Fibroblast of peridontal ligament (primary cell): ENCODE measurements around the gene CLEC2A.
"Not testable (repeated sequence)": the region's sequence is repeated elsewhere in the genome, so short reads cannot be mapped to it uniquely, and the experiment has no call there.

Experiments
- DNase-seq: peaks from one replicate; pipeline ENCODE4 v3.0.0-alpha.2; 2010; ENCODE audit errors: extremely low read depth

Gene CLEC2A

DNA sequence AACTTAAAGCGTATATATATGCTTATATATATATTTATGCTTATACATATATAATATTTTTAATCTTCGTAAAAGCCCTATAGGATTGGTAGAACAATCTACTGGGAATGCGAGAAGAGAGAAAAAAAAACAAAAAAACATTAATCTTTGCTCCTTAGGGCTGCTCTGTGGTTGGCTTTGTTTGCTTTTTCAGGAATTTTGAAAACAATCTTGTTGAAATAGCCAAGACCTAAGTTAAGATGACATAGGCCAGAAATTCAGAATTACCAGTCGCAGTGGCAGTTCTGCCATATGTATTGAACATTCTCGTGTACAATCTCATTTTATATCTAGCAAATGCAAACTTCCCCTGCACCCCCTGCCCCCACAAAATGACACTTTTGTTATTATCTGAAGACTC is 50.2 kb downstream of the CLEC2A start:
- DNase-seq: no peak

DNA sequence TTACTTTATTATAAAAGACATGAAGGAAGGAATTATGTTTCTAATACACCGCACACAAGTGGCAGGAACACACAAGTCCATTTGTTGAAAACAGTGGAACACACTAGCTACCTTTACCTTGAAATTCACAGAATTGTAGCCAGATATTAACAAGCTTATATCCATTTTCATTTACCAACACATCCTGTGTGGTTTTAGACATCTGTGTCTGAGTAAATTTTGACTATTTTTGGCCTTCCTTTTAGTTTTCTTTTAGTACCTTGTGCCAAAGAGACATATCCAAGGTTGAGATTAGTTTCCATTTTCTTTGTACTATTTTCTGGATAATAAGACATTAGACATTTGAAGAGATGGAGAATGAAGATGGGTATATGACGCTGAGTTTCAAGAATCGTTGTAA is 50.9 kb downstream of the CLEC2A start, which contains the start of gene KLRF2:
Gene KLRF2 (plus strand): TSS at position 244 of the 400 bp plus-strand sequence. CDS start 107 bp downstream, at position 351.
- no peak for DNase-seq

DNA sequence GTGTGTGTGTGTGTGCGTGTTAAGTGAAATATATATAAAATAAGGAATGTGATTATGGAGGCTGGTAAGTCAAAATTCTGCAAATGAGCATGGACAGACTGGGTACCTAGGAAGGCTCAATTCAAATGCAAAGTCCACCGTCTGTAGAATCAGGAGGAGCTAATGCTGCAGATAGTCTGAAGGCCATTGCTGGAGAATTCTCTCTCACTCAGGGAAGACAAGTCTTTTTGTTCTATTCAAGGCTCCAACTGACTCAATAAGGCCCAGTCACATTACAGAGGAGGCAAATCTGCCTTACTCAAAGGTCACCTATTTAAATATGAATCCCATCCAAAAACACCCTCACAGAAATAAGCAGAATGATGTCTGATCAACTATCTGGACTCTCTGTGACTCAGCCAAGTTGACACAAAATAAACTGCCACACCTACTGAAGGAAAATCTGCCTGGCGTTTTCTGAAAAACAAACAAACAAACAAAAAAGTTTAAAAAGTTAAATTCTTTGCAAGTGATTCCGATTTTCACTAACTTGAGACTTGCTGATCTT is 51.6 kb downstream of the CLEC2A start:
- no peak for DNase-seq

DNA sequence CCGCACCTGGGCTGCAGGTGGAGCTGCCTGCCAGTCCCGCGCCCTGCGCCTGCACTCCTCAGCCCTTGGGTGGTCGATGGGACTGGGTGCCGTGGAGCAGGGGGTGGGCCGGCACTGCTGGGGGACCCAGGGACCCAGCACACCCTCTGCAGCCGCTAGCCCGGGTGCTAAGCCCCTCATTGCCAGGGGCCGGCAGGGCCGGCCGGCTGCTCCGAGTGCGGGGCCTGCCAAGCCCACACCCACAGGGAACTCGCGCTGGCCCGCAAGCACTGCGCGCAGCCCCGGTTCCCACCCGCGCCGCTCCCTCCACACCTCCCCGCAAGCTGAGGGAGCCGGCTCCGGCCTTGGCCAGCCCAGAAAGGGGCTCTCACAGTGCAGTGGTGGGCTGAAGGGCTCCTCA is 56.0 kb downstream of the CLEC2A start:
- not testable (repeated sequence) for DNase-seq

DNA sequence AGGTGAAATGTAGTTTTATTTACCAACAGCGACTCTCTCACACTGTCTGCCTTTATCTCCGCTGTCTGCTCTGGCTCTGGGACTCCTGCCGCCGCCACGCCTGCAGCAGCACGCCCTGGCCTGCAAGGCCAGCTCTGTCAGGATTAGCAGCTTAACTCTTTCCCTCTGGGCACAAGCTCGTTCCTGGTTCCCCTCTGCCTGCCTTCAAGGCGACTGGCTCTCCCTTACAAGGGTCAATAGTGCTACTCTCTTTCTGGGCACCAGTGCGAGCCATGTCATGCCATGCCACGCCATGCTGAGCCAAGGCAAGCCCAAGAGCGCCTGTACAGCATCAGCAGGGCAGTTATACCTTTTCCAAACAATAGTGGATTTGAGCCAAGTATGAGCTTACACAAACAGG is 59.4 kb downstream of the CLEC2A start:
- DNase-seq: no peak

DNA sequence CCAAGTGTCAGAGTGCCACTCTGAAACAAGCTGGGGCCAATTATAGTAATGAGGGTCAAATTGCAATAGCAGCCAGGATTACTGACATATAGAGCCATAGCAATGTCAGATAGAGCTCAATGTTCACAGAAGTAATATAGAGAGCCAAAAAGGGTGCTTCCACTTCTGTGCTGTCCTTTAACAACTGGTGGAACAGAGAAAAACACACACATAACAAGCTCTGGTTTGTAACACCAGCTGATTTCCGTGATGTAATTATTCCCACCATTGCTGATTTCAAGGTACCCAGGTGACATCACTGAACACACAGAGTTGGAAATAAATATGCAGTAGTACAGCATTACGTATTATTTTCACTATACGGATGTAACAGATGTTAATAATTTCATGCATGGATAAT is 60.0 kb downstream of the CLEC2A start:
- no peak for DNase-seq

DNA sequence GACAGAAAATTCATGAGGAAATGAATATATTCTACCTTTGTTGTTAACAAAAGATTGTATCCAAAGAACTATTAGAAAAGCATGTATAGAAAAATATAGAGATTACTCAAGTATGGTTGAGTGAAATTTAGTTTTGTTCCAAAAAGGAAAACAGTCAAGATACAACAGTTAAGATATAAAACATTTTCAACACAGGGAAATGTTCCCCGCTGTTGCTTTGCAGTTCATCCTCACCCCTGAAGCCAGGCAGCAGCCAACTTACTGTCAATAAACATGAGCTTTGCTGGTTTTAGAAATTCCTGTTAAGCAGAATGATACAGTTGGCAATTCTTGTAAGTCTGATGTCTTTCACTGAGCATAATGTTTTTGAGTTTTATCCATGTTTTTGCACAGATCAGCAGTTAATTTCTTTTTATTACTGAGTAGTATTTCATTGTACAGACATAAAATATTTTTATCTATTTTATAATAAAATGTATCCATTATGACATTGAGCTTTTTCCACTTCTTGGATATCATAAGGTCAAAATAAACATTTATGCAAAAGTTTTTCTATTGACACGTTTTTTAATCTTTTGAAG is 61.8 kb downstream of the CLEC2A start:
- peak; percentile 18 for DNase-seq

DNA sequence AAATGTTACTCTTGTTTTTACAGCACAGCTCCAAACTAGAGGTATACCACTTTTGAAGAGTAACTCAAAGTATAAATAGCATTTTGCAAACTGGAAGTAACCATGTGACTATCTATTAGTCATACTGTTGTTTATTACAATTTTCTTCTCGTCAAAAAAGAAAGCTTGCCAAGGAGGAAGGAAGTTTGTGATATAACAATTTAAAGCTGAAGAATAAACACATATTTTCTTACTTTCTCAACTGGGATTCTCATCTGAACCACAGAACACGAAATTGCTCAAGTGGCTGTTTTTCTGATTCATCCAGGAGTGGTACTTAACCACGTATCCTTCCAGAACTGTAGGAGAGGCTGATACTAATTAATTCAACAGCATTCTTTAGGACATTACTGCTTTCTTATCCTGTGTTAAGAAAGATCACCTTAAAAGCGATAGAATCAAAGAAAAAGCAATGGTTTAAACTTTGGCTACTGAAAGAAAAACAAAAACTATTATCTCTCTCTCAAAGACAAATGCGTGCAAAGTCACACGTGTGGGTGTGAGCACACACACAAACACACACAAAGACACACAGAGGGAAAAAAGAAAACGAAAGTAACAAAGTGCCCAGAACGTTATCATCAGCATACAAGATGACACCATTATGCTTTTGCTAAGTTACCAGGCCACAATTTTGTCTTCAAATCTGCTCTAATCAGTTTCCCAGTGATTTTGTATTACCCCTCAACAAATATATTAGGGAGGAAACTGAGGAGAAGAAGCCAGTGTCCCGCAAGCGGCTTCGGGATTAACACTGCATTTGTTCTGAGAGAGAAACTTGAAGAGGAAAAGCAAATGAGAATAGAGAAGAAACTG is 62.6 kb downstream of the CLEC2A start, which contains the start of gene CLEC2B:
Gene CLEC2B (minus strand): TSS at position 48 of the 855 bp plus-strand sequence.
- peak; percentile 79 for DNase-seq

DNA sequence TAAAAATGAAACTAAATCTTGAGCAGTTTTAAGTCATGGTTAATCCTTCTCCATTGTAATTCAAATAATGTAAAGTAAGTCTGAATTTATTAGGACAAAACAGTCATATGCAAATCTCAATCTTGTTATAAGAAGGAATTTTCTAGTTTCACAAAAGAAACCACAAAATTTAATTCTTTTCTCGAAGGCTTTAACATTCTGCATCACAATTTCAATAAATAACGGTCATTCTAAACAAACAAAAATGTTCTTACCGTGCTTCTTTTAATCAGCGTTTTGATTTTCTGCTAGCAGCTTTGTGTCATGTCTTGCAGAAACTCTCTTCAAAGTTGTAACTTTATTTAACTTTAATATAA is 63.2 kb downstream of the CLEC2A start:
- DNase-seq: no peak

DNA sequence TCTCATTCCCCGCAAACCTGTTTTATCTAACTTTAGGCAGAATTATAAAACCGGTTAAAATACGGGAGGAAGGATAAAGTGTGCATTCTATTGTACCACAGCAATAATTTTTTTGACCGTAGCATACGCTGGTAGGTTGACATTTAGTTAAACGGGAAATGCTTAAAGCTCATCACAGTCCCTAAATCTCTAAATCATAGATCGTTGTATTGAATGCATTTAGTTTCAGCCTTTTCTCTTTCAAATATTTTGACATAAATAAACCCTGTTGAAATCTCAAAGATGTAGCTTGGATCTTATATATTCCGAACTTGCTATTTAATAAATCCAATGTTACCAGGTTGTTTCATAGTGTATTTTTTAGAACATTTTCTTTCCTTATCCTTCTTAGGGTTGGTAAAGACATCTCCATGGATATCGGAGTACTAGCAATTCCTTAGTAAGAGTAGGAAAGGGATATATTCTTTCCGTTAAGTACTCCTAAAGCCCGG is 63.8 kb downstream of the CLEC2A start:
- peak; percentile 18 for DNase-seq

DNA sequence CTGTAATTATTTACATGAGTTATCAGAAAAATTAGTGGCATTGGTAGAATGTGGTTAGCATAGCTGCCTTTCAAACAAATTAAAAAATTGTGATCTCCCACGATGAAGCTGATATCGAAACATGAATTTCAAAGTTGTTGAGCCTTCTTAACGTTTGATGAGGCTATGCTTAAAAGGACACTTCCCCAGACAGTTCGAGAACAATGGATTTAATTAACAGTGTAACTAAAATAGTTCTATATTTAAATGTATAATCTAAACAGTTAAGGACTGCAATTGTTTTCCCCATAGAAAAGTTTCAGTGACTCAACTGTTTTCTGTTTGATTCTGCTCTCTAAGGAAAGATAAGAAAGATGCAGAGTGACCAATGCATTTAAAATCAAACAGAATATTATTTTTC is 64.6 kb downstream of the CLEC2A start:
- DNase-seq: no peak

DNA sequence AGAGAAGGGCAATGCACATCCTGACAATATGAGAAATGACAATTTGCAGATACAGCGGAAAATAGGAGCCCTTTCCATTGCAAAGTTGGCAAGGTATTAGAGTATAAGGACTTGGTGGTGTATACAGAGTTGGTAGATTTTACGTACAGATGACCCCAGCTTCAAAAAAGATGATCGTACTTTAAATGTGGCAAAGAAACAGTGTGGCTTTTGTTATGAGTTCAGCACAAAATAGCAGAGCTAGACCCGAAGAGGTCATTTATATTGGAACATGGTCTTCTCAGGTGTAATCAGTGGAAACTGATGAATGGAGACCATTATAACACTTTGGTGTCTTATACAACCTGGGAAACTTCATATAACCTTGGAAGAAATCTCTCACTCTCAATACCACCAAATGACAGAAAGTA is 65.3 kb downstream of the CLEC2A start:
- DNase-seq: no peak

DNA sequence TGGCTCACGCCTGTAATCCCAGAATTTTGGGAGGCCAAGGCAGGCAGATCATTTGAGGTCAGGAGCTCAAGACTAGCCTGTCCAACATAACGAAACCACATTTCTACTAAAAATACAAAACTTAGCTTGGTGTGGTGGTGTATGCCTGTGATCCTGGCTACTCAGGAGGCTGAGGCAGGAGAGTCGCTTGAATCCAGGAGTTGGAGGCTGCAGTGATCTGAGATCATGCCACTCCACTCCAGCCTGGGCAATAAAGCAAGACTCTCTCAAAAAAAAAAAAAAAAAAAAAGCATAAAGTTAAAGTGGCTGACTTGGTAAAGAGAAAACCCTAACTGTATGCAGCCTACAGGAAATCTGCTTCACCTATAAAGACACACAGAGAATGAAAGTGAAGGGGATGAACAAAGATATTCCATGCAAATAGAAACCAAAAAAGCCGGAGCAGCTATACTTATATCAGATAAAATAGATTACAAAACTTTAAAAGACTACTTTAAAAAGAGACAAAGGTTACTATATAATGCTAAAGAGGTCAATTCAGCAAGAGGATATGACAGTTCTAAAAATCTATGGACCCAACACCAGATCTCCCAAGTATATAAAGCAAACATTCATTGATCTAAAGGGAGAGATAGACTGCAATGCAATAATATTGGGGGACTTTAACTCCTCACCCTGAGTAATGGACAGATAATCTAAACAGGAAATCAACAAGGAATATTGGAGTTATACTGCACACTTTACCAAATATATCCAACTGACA is 67.1 kb downstream of the CLEC2A start:
- DNase-seq: no peak
